ENCODE results near the gene KRTAP5-7.

DNA sequence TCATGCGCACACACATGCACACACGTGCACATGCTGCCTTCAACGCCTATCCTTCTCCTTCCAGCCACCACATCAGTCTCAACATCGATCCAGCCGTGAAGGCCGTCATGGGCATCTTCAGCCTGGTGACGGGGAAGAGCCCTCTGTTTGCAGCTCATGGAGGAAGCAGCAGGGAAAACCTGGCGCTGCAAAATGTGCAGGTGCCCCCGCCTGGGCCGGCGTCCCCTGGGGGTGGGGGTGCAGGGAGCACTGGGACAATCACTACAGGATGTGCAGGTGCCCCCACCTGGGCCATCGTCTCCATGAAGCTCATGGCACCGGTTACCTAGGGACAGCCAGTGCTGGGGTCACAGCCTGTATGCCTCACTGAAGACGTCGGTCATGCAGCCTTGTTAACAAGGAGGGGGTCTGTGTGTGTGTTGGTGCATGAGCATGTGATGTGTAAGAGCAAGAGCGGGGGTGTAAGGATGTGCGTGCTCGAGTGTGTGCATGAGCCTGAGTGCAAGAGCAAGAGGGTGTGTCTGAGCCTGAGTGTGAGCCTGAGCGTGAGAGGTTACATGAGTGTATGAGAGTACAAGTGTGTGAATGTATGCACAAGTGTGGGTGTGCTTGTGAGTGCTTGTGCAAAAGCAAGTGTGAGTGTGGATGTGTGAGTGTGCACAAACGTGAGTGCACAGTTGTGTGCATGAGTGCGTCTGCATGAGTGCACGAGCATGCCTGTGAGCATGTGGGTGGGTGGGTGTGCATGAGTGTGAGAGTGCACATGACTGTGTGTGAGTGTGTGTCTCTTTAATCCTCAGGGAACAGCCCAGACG, 42.6 kb upstream of the KRTAP5-7 start:
- TF ChIP-seq, protein P1, sequence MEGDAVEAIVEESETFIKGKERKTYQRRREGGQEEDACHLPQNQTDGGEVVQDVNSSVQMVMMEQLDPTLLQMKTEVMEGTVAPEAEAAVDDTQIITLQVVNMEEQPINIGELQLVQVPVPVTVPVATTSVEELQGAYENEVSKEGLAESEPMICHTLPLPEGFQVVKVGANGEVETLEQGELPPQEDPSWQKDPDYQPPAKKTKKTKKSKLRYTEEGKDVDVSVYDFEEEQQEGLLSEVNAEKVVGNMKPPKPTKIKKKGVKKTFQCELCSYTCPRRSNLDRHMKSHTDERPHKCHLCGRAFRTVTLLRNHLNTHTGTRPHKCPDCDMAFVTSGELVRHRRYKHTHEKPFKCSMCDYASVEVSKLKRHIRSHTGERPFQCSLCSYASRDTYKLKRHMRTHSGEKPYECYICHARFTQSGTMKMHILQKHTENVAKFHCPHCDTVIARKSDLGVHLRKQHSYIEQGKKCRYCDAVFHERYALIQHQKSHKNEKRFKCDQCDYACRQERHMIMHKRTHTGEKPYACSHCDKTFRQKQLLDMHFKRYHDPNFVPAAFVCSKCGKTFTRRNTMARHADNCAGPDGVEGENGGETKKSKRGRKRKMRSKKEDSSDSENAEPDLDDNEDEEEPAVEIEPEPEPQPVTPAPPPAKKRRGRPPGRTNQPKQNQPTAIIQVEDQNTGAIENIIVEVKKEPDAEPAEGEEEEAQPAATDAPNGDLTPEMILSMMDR (IDR thresholded peaks at IDR 0.05): no peak
- no peak for TF ChIP-seq CHD2 (IDR thresholded peaks at IDR 0.05; ENCODE audit: low read length, partially characterized antibody)
- no peak for TF ChIP-seq USF2 (IDR thresholded peaks at IDR 0.05; ENCODE audit: borderline replicate concordance, low read depth, low read length)
- TF ChIP-seq POLR2AphosphoS5 (IDR thresholded peaks at IDR 0.05; ENCODE audit: low read depth, low read length): no peak

Measured in SK-N-SH (cell line).